Measurements from ENCODE around the gene DYRK1B.

DNA sequence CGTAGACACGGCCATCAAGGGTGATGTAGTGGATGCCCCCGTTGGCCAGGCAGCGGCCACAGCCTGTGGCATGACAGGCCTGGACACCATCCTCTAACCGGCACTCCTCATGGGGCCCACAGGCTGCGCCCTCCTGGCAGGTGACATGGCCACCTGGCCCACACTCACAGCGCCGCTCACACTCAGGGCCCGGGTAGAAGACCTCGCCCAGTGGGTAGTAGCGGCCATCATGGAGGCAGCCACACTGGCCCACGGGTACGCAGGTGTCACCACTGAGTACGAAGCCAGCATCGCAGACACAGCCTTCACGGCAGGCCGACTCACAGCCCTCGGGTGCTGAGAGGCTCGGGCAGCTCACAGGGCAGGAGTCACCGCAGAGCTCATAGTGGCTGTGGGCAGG is 39.4 kb upstream of the DYRK1B start:
- TF ChIP-seq, protein P1, sequence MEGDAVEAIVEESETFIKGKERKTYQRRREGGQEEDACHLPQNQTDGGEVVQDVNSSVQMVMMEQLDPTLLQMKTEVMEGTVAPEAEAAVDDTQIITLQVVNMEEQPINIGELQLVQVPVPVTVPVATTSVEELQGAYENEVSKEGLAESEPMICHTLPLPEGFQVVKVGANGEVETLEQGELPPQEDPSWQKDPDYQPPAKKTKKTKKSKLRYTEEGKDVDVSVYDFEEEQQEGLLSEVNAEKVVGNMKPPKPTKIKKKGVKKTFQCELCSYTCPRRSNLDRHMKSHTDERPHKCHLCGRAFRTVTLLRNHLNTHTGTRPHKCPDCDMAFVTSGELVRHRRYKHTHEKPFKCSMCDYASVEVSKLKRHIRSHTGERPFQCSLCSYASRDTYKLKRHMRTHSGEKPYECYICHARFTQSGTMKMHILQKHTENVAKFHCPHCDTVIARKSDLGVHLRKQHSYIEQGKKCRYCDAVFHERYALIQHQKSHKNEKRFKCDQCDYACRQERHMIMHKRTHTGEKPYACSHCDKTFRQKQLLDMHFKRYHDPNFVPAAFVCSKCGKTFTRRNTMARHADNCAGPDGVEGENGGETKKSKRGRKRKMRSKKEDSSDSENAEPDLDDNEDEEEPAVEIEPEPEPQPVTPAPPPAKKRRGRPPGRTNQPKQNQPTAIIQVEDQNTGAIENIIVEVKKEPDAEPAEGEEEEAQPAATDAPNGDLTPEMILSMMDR (conservative IDR thresholded peaks at IDR 0.05) = no peak
- TF ChIP-seq EZH2 (IDR thresholded peaks at IDR 0.05; ENCODE audit: low read depth) = no peak

All from PC-9 (cell line).